Middle frontal gyrus (tissue), 1 donor: Measurements from ENCODE around the gene MED9.
"Not testable (repeated sequence)": the region's sequence is repeated elsewhere in the genome, so short reads cannot be mapped to it uniquely, and the experiment has no call there.

ENCODE experiments used
- DNase-seq: peaks from one replicate; pipeline ENCODE4 v3.0.0-alpha.2; 2015; ENCODE audit warnings: low spot score; ENCODE audit errors: extremely low spot score

MED9 gene

DNA sequence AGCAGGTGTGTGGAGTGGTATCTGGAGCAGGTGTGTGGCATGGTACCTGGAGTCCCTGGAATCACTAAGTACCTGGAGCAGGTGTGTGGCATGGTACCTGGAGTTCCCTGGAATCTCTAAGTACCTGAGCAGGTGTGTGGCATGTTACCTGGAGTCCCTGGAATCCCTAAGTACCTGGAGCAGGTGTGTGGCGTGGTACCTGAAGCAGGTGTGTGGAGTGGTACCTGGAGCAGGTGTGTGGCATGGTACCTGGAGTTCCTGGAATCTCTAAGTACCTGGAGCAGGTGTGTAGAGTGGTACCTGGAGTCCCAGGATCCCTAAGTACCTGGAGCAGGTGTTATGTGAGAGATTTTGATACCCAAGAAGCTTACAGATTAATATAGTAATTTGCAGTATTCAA lies 22.1 kb upstream of the MED9 start:
- not testable (repeated sequence) for DNase-seq

DNA sequence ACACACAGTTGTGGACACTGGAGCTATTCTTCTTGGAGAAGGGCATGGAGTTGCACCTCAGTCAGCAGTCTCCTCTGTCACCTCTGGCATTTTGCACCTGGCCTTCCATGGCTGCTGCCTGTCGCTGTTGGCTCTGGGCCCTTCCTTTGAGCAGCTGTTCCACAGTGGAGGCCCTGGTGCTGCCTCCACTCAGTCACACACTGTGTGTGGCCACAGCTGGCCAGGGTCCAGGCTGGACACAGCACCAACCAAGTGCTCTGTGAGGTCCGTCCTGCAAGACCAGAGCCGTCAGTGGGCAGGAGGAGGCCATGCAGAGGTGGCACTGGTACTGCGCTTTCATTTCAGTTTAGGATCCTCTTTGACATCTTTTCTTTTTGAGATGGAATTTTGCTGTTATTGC lies 21.6 kb upstream of the MED9 start:
- DNase-seq: no peak

DNA sequence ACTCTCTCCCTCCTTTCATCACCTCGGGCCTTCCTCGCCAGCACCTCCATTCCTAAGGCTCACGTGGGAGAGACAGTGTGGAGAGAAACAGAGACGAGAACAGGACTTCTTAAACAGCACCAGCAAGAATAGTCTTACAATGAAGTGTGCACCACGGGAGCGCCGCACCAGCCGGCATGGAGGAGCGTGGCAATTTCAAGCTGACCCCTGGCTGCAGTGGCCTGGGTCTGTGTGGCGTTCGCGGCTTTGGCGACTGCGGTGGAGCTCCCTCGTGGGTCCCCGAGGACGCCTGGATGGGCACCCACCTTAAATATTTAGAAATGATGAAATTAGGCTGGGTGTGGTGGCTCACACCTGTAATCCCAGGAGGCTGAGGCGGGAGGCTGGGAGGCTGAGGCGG lies 20.5 kb upstream of the MED9 start:
- no peak for DNase-seq

DNA sequence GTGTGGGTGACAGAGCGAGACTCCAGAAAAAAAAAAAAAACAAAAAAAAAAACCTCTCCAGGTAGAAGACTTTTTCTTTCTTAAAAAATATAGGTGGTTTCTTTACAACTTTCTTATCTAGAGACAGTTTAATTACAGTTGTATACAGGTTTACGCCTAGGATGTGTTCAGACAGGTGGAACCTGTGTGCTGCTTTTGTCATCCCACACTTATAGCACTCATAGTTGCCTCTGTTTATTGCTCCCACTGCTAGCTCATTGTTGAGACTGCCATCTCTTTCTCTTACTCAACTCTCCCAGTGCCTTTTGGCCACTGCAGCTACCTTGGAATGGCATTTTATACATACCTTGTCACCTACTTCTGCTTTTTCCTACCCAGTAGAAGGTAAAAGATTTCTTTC lies 19.1 kb upstream of the MED9 start:
- no peak for DNase-seq

DNA sequence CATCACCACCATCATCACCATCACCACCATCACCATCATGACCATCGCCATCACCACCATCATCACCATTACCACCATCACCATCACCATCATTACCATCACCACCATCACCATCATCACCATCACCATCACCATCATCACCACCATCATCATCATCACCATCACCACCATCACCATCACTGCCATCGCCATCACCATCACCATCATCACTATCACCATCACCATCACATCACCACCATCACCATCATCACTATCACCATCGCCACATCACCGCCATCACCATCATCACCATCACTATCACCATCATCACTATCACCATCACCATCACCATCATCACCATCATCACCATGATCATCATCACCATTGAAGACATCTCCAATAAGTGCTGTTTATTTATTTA lies 16.8 kb upstream of the MED9 start:
- no peak for DNase-seq

DNA sequence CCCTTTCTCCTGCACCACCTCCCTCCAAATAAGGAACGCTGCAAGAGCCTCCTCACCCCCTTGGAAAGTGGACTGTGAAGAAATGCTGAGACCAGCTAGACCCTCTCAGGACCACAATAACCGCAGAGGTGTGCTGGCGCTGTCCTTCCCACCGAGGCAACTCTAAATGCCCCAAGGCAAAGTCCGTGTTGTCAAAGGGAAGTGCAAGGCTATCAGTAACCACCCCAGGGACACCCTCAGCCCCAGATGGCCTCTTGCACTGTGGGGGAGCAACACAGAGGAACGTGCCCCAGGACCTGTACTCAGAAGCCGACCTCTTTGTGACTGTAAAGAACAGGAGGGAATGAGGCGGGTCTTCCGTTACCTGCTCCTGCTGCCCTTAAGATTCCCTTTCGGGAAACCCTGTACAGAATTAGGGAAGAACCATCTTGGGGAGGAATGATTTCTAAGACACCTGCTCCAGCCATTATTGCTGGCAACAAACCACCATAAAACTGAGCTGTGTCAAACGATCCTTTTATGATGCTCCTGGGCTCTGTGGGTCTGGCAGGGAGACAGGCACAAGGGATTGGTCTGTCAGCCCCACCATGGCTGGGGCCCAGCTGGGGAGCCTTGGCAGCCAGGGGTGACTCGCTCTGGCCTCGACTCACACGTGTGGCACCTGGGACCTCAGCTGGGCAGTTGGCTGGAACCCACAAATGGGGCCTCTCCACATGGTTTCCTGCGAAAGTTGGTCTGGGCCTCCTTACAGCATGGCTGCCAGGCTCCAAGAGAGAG lies 14.6 kb upstream of the MED9 start:
- no peak for DNase-seq

DNA sequence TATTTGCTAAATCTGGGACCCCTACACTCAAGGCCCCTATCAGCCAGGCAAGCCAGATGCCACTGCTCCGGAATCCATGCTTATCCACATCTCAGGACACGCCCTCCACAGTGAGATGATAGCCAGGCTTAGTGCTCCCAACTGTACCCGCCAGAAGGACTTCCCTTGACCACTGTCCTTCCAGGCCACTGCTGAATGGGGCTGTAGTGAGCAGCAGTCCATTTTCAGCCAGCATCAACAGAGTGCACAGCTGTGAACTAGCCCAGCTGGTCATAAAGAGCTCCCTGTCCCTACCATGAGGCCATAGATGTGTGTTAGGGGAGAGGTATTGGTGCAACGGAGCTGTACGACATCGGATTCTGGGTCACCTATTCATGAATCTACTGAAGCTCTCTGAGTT lies 13.0 kb upstream of the MED9 start:
- DNase-seq: no peak

DNA sequence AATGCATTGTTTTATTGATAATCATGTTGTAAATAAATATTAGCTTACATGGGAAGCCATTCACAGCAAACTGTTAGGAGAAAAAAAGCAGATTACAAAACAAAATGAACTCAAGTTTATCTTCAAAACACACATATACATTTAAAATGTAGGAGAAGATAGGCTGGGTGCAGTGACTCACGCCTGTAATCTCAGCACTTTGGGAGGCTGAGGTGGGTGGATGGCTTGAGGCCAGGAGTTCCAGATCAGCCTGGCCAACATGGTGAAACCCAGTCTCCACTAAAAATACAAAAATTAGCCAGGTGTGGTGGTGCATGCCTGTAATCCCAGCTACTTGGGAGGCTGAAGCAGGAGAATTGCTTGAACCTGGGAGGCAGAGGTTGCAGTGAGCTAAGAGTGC lies 10.9 kb upstream of the MED9 start:
- not testable (repeated sequence) for DNase-seq

DNA sequence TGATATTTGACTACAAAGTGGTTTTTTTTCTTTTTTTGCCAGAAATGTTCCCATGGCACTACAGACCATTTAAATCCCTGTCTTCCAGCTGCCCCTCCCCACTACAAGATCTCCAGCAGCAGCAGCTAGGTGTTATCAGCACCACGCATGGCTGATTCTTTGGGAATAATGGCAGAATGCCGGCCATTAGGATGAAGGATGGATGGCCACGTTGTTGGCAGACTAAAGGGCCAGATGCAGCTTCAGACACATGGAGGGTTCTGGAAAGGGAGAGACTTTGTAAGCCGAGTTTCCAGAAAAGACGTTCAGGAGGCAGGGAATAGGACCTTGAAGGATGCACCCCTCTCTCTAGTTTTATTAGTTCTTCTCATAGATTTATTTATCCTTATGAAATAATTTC lies 10.3 kb upstream of the MED9 start:
- no peak for DNase-seq

DNA sequence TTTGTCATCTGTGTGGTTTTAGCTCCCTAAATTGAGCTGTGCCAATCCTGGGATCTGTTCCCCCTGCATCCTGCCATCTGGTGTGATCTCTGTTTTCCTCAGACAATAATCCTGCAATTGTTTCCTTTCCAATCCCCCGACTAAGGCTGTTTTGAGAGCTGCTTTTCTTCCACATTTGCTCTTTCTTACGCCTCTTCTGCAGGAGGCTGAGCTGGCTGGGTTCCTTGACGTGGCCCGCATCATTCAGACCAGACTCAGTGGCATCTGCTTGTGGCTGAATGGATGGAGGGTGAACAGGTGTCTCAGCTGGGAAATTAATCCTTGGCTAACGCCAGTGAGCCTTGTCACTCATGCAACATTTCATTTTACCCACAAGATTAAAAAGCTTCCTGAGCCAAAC lies 9.8 kb upstream of the MED9 start:
- peak; percentile 51 for DNase-seq

DNA sequence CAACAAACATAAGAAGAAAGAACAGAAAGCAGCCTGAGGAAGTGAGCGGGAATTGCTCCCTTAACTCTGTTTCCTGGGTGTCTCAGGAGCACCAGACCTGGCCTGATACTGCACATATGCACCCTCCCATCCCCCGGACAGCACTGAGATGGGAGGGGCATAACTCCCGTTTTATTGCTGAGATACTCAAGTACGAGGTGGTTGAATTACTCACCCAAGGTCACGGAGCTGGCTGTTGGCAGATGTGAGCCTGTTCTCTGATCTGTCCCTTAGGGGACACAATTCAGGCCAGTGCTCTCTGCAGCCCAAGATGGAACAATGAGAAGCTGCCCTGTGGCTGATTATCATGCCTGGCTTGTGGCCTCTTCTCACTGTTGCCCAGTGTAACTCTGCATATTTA lies 9.1 kb upstream of the MED9 start:
- DNase-seq: no peak

DNA sequence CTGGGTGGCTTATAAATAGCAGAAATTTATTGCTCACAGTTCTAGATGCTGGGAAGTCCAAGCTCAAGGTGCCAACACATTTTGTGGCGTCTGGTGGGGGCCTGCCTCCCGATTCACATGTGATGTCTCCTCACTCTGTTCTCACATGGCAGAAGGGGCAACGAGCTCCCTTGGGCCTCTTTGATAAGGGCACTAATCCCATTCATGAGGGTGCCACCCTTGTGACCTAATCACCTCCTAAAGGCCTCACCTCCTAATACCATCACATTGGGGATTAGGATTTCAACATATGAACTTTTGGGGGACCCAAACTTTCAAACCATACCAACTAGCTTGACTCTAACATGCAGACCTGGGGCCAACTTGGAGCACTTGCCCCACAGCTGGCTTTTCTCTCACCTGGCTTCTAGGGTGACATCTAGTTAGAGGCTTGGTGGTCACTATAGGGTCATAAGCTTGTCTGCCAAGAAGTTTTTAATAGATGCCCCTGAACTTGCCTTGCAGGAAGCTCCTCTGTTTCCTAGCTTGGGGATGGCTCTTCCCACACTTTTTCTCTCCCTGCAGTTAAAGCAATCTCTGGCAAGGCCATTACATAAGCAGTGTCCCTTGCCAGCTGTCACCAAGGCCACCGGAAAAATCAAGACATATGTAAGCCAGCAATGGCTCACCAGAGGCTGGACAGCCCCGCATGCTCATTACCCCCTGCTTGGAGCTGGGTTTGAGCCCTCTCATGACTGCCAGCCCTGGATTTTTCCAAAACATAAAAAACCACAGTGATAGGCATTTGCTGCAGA lies 8.4 kb upstream of the MED9 start:
- no peak for DNase-seq

DNA sequence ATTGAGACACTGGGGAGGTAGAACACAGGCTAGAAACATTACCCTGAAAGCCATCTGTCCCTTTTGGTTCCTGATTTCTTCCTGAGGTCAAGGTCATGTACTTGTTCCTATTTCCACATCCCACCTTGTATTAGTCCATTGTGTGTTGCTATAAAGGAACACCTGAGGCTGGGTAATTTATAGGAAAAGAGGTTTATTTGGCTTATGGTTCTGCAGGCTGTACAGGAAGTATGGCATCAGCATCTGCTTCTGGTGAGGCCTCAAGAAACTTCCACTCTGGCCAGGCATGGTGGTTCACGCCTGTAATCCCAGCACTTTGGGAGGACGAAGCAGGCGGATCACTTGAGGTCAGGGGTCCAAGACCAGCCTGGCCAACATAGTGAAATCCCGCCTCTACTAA lies 7.4 kb upstream of the MED9 start:
- no peak for DNase-seq

DNA sequence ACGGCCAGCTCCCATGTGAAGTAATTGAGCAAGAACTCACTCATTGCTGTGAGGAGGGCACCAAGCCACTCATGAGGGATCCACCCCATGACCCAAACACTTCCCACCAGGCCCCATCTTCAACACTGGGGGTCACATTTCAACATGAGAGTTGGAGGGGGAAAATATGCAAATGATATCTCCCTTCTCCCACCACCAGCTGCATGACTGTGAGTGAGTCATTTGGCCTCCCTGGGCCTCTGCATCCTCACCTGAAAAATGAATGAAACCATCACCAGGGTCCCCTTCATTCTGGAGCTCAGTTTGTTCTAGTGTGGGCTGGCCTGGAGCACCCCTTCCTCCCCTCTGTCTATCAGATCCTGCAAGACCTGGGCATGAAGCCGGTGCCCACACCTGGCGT lies 6.8 kb upstream of the MED9 start:
- DNase-seq: no peak

DNA sequence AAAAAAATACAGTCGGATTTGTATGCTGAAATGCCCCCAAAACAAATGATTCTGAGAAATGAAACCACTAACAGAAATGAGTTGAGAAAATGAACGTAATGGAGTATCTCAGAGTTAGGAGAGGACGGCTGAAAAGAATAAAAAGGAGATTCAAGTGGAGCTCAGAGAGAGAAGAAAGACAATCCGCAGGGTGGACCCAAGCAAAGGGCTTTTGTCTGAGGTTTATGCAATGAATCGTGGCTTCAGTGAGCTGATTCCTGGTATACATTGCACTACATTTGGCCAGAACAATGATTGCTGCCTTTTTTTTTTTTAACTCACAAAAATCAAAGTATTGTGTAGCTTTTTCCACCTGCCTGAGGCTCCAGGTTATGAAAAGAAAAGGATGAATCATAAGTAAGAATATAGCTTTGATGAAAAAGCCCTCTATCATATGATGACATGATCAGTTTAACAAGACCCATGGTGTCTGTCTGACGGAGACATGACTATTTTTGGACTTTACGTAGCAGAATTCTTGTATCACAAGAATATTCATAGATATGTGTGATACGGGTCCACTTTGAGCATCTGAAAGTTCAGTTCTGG lies 4.4 kb upstream of the MED9 start:
- no peak for DNase-seq

DNA sequence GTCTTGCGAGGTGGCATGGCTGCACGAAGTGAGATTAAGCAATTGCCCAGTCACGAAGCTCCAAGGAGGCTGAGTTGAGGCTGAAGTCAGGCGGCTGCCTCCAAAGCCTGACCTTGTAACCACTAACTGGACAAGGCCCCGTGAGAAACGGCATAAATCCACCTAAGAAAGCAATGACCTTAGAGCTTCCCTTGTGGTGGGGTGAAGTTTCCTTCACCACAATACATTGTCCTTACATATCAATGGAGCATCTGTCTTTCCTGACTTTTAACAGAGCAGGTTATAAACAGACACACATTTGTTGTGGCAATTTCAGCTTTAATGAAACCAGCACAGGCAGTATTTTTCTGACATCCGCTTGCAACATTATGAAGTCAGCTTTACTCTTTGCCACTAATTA lies 2.5 kb upstream of the MED9 start:
- no peak for DNase-seq

DNA sequence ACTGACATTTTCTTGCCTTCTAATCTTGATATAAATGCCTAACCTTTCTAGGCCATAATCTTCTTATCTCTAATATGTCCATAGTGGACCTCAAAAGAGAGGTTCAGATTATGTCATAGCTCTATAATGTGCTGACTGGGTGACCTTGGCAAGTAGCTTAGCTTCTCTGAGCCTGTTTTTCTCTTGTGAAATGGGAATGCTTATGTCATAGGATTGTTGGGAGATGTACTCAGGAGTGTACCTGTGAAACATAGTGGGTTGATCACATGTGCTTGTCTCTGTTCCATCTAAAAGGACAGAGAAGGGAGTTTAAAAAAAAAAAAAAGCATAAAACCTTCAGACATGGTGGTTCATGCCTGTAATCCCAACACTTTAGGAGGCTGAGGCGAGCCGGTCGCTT lies 2.4 kb downstream of the MED9 start:
- DNase-seq: no peak

DNA sequence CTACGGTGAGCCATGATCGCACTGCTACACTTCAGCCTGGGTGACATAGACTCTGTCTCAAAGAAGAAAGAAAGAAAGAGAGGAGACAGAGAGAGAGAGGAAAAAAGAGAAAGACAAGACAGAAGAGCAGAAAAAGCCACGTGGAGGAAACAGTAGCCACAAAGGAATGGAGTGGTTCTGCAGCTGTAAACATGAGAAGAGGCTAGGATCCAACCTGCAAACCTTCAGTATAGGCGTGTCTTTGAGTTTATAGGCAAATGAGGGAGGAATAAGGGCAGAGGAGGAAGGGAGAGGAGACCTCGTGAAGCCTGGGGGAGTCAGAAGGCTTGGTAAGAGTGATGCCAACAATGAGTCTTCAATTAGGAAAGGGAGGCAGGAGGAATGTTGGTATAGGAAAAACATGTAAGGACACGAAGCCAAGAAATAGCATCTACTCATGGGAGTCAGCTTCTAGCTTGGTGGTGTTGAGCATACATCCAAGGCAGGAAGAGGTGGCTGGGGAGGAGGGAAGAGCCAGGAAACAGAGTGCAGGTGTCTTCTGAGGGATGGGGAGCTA lies 3.9 kb downstream of the MED9 start:
- DNase-seq: no peak

DNA sequence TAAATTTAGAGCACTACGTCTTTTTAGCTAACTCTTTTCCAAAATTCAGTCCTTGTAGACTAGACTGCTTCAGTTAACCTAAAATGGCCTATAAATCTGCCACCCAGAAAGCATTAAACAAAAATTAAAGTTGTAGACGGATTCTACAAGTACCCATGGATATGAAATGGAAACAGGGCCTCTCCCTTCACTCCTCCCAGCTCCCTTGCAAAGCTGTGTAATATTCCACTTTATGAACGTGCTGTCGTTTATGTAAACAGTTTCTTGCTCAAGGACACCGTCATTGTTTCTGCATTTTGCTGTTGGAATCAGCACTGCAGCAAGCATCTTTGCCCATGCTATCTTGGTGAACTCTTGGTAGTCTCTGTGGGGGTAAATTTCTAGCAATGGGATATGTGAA lies 5.1 kb downstream of the MED9 start:
- DNase-seq: no peak

DNA sequence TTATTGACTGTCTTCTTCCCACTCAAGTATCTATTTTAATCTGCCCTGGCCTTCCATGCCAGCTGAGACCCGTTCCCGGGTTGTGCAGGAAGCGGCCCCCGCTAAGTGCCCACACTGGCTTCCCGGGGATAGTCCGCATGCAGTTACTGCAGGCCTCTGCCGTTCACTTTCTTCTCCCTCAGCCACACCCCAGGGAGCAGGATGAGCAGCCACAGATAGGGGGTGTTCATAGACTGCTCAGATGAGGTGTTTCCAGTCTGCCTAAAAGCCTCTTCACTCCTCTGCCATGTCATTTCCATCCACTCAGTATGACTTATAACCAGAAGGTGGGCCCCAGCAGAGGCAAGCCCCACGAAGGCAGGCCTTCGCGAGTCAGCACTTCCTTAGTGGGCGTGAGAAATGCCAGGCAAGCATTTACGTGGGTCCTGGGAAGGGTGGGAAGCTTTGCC lies 7.7 kb downstream of the MED9 start:
- DNase-seq: no peak

DNA sequence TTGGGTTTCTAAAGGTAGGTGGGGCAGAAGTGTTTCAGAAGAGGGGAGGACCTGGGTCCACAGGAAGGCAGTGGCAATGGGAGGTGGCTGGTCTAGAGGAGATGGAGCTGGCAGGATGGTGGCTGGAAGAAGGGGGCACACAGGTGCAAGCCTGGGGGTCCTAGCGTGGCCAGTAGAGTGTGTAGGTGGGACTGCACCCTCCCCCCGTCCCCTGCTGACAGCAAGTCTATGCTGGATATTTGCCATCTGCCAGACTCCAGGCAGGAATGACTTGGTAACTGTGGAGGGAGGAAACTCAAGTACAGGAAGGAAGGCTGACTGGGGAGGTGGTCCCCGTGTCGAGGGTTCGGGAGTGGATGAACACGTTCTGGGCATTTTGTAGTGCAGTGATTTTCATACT lies 8.6 kb downstream of the MED9 start:
- DNase-seq: no peak

DNA sequence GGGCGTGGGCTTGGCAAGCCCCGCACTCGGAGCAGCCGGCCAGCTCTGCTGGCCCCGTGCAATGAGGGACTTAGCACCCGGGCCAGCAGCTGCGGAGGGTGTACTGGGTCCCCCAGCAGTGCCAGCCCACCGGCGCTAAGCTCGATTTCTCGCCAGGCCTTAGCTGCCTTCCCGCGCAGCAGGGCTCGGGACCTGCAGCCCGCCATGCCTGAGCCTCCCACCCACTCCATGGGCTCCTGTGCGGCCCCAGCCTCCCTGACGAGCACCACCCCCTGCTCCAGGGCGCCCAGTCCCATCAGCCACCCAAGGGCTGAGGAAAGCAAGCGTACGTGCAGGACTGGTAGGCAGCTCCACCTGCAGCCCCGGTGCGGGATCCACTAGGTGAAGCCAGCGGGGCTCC lies 9.6 kb downstream of the MED9 start:
- not testable (repeated sequence) for DNase-seq
